DMS79 (cell line): Measurements from ENCODE around the gene SASH1.
"Not testable (repeated sequence)": the region's sequence is repeated elsewhere in the genome, so short reads cannot be mapped to it uniquely, and the experiment has no call there.

Experiments used
- DNase-seq: peaks from one replicate; lab custom pipeline; 2025; lab: John Stamatoyannopoulos, UW

SASH1 gene

DNA sequence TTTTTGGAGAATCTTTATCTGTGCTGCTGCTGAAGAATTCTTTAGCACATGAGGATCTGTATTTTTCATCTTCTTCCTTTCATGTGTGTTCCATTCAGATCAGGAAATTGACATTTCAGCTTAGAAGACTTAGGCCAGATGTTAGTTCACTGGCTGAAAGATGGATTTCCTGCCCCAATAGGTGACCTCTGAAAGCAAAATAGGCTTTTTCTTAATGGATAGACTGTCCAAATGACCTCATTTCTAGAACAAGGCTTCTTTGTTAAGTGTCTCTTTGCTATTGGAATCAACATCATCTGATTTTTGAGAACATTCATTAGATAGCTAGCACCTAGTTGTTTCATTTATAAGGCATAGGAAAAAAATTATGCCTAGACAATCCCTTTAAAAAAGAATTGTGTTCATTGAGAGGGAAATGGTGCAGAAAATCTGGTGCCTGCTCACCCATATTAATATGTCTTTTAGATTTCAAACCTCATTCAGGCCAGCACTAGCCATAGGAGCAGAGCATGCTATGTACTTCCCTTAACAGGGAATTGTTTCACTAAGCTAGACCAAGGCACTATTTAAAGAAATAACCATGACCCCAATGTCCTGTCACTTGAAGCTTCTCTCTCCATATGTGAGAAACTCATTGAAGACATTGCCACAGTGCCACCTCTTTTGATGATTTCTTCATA, 13.6 kb upstream of the SASH1 start:
- DNase-seq: no peak

DNA sequence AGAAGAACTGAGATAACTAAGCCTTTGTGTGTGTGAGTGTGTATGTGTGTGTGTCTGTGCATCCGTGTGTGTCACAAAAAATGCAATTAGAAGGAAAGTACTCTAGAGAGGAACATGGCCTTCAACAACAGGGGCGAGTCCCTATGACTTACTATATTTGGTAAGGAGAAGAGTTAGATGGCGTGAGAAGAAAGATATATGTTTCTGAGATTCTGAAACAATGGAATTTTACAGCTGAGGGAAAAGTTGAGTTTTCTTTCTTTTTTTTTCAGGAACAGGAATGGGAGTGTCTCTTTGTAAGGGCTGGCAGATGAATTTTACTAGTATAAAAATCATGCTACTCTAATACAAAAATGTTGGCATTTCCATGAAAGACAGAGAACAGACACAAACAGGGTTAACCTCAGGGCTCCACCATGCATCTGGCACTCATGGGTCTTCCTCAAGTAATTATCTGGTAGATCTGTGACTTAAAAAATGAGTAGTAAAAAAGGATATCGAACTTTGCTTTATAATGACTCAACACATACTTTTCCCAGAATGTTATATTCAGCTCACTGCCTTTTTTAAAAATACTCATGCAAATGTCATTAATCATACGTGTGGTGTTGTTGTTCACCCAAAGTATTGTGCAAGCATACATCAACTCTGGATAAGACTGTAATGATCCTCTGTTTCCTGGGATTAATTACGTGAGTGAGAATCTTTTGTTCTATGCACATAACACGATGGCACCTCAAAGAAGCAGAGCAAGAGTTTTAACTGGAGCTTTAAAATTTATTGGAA, 12.8 kb upstream of the SASH1 start:
- no peak for DNase-seq

DNA sequence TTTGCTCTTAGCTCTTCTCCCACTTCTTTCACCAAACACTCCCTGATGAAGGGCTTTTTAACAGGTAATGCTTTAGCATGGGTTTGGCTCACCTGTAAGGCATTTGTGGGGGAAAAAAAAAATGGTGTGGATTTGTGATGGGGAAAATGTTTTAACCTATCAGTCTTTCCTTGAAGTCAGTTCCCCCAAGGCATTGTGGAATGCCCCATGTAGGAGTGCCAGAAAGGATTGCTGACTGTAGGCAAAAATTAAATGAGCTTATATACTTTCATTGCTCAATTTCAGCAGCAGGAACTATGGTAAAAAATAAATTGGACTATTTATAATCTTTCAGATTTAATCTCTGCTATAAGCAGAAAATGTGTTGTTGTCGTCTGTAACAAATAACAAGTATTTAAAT, 10.6 kb upstream of the SASH1 start:
- no peak for DNase-seq

DNA sequence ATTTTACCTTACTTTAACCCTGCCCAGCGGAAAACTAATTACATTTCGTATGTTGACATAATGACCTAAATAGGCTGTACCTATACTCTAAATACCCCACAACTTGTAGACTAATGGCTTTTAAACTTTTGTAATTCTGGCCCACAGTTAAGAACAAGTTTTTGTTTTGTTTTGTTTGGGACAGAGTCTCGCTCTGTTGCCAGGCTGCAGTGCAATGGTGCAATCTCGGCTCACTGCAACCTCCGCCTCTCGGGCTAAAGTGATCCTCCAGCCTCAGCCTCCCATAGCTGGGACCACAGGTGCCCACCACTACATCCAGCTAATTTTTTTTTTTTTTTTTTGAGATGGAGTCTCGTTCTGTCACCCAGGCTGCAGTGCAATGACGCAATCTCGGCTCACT, 5.7 kb upstream of the SASH1 start:
- no peak for DNase-seq

DNA sequence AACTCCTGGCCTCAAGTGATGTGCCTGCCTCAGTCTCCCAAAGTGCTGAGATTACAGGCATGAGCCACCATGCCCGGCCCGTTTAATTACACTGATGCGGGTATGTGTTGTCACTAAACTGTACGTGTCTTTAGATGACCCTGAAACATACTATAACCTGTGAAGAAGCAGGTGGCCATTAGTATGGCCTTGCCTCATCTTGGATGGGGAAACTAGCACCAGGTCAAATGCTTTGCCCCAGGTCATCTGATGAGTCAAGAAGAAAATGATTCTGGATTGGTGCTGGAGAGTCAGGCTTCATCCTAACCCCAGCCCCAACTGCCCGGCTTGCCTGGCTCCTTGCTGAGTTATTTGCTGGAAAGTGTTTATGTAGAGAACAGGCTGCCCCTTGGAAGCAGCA, 2.9 kb upstream of the SASH1 start:
- no peak for DNase-seq

DNA sequence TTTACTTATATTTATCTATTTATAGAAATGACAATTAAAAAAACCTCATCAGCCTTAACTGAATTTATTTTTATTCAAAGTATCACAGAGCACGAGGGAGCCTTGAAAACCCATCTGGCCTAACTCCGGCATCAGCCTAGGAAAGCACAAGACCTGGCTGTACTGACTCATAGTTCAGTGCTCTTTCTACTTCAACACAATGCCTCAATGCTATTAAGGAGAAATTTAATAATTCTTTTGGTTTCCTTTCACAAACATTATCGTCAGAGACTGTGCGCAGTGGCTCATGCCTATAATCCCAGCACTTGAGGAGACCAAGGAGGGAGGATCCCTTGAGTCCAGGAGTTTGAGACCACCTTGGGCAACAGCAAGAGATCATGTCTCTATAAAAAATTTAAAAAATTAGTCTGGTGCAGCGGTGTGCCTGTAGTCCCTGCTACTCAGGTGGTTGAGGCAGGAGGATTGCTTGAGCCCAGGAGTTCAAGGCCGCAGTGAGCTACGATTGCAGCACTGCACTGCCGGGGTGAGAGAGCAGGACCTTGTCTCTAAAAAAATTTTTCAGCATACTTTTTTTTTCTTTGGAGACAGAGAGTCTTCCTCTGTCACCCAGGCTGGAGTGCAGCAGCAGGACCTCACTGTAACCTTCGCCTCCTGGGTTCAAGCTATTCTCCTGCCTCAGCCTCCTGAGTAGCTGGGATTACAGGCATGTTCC, 1.9 kb upstream of the SASH1 start:
- no peak for DNase-seq

DNA sequence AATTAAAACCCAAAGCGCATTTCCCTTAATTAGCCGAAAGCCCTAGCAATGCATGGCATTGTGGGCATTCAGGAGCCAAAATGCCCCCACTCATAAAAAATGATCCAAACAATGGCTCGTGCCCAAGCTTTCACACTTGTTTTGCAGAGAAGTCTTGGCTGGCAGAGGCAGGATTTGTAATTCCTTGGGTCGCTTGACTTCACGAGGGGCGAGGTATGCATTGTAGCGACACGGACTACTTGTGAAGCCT, 613 bp upstream of the SASH1 start:
- no peak for DNase-seq

DNA sequence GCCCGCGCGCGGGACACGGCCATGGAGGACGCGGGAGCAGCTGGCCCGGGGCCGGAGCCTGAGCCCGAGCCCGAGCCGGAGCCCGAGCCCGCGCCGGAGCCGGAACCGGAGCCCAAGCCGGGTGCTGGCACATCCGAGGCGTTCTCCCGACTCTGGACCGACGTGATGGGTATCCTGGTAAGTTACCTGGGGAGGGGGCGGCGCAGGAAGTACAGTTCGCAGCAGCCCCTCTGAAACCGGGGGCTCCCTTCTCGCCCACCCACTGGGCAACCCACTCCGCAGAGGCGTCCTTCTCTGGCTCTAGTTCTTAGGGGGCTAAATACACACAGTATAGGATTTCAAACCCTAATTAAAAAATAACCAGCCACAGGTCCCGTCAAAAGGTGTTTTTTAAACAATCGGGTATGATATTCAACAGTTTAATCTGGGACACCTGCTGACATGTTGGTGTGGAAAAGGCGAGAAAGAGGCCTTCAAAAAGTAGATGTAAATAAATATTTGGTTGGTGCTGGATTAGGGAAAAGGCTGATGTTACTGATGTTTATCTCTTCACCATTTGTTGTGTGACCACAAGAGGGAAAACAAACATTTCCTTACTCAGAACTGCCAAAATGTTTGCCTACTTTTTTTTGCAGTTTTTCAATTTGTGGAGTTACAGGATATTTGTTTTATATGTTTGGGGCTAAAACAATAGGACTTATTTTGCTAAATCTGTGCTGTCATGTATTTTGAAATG, 577 bp downstream of the SASH1 start:
- no peak for DNase-seq

DNA sequence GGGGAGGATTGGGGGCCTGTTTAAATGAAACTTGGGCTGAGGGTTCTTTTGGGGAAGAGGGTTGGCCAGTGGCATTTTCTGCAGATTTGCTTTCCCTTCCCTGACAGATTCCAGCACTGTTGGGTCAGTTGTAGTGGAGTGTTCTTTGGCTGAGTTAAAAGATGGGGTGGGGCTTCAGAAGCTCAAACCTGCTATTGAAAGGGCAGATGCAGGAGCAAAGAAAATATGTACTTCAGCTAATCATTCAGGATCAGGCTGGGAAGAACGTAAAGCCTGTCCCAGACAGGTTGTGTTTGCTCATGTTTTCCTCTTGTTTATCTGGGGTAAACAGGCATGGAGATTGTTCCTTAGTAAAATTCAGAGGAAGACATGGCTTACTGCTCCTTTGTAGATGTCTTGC, 2.5 kb downstream of the SASH1 start:
- no peak for DNase-seq

DNA sequence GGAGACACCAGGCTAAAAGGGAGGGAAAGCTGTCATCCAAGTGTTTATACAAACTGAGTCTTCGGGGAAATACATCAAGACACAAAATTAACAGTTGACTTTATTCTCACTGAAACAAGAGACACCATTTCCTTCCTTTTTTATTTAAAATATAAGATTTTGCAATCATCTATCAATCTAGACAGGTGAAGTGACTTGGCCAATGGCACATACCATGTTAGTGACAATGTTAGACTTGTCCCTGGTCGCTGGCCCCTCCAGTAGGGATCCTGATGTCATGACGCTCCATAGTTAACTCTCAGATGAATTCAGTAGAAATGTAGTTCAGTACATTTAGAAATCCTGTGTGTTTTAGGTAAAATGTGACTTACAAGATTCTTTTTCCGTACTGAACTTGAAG, 2.9 kb downstream of the SASH1 start:
- DNase-seq: no peak

DNA sequence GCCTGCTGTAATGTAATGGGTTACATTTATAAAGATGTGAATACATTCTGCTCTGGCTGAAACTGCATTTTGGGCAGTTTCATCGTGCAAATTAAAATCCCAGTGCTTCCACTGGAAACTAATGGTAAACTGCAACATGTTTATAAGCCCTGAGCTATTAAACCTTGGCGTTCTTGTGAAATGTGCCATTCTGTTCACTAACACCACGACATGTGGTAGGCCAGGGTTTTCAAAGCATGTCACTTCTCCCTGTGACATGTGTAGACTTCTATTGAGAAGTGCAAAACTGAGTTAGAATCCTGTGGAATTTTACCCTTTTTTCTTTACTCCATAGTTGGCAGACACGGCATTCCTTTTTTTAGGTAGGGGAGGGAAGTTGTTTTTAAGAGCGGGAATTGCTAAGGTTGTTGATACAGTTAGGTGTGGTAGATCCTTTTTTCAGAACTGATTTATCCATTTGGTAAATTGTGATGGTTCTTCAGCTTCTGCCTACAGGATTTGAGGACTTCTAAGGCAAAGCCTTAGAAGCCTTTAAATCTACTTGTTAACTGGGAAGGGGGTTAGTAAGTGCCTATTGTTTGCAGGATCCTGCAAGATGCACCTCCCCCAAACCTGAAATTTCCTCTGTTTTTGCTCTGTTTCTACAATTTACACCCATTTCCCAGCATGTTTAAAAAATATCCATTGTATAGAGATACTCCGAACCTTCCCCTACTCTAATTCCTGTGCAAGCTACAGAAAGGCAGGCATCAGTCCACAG, 4.2 kb downstream of the SASH1 start:
- DNase-seq: no peak

DNA sequence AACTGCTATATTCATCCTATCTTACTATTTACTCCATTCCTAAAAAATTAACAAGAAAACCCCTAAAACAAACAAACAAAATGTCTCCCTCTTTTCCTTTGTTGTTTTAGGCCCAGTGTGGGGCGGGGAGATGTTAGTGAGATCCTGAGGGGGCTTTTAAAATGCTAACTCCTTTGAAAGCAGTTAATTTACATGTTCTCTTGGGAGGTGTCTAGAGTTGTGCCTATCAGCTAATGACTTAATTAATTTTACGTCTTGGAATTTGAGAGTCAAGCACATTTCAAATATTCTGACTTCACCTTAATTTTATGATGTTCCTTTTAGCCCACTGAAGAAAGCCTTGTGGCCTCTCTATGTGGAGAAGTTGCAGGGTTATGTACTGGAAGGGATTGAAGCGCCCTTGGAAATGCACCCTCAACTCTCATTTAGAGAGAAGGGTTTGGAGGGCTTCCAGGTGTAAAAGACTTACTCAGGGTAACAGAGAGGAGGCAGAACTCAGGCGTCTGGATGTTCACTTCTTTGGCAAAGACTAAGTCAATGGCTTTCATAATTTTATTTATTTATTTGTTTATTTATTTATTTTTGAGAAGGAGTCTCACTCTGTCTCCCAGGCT, 4.9 kb downstream of the SASH1 start:
- no peak for DNase-seq

DNA sequence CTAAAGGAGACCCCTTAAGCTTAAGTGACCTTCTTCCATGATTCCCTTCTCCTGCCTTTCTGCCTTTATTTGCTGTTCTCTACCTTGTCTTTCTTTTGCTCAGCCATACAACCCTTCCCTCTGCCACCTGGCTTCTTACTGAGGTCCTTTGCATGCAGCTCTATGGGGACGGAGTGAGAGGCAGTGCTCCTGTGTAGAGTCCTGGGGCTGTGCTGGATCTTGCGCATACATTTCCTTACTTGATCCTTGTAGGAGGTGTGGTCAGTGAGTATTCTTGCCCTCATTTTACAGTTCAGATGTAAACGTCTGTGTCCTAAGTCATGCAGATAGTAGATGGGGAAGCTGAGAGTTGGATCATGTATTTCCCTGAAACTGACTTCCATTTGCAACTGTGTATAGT, 5.7 kb downstream of the SASH1 start:
- no peak for DNase-seq

DNA sequence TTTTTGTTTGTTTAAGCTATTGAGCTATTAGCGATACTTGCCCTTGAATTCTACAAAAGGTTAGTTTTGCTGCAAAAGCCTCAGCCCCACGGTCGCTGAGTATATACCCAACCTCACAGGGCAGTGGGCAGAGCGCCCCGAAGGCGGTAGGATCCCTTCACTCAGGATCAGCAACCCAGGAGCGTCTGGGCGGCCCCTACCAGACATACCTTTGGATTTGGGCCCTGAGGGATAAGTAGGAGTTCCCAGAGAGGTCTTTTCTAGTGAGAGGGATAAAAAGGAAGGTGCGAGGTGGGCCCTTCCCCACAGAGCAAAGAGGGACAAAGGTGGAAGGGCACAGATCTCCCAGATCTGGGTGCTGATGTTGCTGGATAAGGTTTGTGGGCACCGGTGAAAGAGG, 6.1 kb downstream of the SASH1 start:
- no peak for DNase-seq

DNA sequence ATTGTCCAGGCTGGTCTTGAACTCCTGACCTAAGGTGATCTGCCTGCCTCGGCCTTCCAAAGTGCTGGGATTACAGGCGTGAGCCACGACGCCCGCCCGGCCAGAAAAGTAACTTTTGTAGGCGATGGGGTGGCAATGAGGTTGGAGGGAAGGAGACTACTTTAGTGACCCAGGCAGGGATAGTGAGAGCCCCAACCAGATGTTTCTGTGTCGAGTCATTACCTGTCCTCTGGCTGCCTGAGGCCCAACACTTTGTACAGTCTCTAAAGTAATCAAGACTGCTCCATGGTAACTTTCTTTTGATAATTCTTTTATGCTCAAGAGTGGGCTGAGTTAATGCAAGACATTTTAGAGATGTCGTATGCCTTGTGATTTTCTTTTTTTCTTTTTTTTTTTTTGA, 6.8 kb downstream of the SASH1 start:
- DNase-seq: no peak

DNA sequence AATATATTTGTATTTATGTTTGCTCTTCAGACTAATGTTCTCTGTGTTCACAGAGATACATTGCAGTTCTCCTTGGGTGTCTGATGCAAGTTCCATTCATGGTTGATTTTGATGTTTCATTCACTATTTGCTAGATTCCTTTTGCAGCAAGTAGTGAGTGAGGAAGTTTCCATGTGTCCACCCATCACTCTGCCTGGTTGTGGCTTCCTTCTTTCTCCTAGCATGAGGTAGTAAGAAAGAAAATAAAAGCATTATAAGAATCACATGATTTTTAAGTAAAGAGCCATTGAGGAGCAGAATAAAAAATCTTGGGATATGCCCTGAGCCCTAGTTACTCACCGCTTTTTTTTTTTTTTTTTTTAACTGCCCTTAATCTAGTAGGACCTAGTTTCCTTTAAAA, 8.7 kb downstream of the SASH1 start:
- DNase-seq: no peak

DNA sequence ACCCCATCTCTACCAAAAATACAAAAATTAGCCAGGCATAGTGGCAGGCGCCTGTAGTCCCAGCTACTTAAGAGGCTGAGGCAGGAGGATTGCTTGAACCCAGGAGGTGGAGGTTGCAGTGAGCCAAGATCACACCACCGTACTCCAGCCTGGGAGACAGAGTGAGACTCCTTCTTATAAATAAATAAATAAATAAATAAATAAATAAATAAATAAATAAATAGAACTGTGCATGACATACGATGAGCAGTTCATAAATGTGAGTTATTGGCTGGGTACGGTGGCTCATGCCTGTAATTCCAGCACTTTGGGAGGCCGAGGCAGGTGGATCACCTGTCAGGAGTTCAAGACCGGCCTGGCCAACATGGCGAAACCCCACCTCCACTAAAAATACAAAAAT, 9.8 kb downstream of the SASH1 start:
- DNase-seq: not testable (repeated sequence)

DNA sequence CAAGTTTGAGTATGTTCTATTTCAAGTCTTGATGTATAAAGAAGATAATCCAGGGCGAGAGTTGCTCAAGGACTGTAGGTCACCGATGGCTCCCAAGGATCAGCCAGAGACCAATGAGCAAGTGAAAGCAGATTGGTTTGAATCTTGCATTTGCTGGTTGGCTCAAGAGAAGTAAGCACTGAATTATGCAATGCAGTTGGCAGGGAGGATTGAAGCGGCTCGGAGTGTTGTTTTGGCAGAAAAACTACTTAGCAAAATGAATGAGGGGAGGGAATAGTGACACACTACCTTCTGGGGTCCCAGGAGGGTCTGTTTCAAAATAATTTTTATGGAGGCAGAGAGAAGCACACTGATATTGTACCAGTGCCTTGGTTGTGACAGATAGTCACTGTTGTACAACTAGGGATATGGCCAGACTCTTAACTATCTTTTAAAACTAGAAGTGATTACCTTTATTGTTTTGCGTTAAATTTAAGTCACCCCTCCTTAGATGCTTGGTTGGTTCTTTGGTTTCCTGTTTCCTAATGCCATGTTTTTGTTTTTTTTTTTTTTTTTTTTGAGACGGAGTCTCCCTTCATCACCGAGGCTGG, 15.7 kb downstream of the SASH1 start:
- no peak for DNase-seq

DNA sequence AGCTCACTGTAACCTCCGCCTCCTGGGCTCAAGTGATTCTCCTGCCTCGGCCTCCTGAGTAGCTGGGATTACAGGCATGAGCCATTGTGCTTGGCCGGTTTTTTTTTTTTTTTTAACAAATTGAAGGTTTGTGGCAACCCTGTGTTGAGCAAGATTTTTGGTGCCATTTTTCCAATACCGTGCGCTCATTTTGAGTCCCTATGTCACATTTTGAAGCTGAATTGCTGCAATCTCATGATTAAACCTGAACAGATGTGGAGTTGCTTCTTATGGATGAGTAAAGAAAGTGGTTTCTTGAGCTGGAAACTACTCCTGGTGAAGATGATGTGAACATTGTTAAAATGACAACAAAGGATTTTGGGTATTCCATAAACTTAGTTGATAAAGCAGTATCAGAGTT, 16.6 kb downstream of the SASH1 start:
- DNase-seq: no peak

DNA sequence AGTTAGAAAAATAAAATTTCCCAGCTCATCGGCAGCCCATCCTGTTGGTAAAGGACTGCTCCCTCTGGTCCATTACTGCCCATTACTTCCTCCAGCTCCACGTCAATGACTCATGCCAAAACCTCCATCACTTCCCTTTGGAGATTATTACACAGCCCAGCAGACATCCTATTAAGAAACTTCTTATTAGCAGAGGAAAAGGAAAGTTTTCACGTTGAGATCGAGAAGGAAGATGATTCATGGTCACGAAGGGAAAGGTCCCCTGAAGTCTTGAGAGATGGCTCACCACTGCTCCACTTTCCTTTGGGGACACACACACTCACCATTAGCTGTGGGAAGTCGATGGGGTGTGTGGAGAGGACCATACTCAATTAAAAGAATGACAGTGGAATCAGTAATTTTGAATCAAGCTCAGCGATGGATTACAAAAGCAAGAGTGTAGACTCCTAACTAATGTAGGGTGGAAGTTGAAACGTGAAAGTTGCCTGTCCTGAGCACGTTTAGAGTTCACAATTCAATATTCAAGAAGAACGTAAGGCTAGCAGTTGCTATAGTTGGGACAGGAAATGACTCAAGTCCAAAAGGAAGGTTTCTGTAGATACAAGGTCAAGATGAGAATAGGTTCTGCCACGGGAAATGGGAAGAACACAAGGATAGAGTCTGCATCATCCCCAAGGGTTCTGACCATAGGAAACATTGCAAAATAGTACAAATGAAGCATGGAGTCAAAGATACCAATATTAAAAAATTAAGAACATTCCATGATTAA, 21.6 kb downstream of the SASH1 start:
- DNase-seq: no peak

DNA sequence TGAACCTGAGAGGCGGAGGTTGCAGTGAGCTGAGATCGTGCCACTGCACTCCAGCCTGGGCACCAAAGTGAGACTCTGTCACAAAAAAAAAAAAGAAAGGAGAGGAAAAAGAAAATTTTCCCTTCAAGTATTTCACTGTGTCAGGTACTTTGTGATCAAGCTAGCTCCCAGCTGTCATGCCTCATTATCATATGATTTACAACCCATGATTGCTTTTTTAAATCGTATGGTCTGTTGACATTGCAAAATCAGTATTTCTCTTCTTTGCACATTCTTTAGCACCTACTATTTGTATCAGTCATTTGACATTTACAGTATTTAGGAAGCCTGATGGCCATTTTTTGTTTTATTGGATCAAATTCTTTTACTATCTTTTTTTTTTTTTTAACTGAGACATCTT, 22.4 kb downstream of the SASH1 start:
- DNase-seq: no peak
